ENCODE results near the gene PRIM1.

The PRIM1 gene

DNA sequence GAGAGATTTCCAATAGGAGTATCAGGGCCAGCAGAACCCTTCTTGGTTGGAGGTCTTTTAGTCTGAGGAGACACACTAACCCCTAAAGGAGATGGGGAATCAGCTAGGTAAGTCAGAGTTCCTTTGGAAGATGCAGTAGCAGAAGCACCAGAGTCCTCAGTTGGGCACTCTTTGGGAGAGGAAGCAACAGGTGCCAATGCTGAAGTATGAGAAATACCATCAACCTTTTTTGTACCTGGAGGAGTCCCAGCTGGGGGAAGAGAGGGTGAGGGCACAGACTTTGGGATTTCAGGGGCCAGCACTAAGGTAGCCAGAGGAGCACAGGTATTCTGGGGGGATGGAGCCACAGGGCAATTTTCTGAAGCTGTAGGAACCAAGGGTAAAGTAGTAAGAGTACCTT, 33.1 kb downstream of the PRIM1 start:
- DNase-seq (ENCODE audit: low spot score) = no peak
- TF ChIP-seq, protein P1, sequence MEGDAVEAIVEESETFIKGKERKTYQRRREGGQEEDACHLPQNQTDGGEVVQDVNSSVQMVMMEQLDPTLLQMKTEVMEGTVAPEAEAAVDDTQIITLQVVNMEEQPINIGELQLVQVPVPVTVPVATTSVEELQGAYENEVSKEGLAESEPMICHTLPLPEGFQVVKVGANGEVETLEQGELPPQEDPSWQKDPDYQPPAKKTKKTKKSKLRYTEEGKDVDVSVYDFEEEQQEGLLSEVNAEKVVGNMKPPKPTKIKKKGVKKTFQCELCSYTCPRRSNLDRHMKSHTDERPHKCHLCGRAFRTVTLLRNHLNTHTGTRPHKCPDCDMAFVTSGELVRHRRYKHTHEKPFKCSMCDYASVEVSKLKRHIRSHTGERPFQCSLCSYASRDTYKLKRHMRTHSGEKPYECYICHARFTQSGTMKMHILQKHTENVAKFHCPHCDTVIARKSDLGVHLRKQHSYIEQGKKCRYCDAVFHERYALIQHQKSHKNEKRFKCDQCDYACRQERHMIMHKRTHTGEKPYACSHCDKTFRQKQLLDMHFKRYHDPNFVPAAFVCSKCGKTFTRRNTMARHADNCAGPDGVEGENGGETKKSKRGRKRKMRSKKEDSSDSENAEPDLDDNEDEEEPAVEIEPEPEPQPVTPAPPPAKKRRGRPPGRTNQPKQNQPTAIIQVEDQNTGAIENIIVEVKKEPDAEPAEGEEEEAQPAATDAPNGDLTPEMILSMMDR (IDR thresholded peaks at IDR 0.05; ENCODE audit: extremely low read depth, insufficient read depth, missing control alignments) = no peak
- in situ Hi-C loops (cut with MboI; ENCODE audit: low pct_unique_long_range_greater_than_20kb, low sequenced_read_pairs, unreplicated experiment) = no loop called here

- in situ Hi-C loops (cut with MboI; ENCODE audit: low pct_unique_long_range_greater_than_20kb, low sequenced_read_pairs, unreplicated experiment) = no loop called here
- TF ChIP-seq, protein P1 (IDR thresholded peaks at IDR 0.05; ENCODE audit: extremely low read depth, insufficient read depth, missing control alignments) = no peak
- DNase-seq (ENCODE audit: low spot score) = no peak
These were observed 33.5 kb downstream of the PRIM1 start for GRCh38 chr12:56718636-56719035.

GRCh38 chr12:56718149-56718548, 34.0 kb downstream of the PRIM1 start:
- TF ChIP-seq, protein P1 (IDR thresholded peaks at IDR 0.05; ENCODE audit: extremely low read depth, insufficient read depth, missing control alignments) = no peak
- DNase-seq (ENCODE audit: low spot score) = no peak
- in situ Hi-C loops (cut with MboI; ENCODE audit: low pct_unique_long_range_greater_than_20kb, low sequenced_read_pairs, unreplicated experiment) = no loop called here

DNA sequence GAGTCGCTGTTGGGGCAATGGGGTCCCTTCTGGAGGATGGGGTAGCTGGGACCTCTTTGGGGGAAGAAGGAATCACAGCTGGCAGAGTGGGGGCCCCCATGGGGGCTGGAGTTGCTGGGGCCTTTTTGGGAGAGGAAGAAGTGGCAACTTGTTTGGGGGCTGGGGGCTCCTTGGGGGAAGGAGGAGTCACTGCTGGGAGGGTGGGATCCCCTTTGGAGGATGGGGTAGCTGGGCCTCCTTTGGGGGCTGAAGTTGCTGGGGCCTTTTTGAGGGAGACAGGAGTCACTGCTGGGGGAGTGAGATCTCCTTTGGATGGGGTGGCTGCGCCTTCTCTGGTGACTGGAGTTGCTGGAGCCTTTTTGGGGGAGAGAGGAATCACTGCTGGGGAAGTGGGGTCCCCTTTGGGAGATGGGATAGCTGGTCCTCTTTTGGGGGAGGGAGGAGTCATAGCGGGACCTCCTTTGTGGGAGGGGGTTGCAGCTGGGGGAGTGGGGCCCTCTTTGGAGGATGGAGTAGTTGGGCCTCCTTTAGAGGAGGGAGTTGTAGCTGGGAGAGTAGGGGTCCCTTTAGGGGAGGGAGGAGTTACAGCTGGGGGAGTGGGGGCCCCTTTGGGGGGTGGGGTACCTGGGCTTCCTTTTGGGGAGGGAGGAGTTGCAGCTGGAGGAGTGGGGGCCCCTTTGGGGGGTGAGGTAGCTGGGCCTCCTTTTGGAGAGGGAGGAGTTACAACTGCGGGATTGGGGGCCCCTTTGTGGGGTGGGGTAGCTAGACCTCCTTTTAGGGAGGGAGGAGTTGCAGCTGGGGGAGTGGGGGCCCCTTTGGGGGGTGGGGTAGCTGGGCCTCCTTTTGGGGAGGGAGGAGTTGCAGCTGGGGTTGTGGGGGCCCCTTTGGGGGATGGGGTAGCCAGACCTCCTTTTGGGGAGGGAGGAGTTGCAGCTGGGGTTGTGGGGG, 34.9 kb downstream of the PRIM1 start:
- in situ Hi-C loops (cut with MboI; ENCODE audit: low pct_unique_long_range_greater_than_20kb, low sequenced_read_pairs, unreplicated experiment) = no loop called here
- TF ChIP-seq, protein P1 (IDR thresholded peaks at IDR 0.05; ENCODE audit: extremely low read depth, insufficient read depth, missing control alignments) = no peak
- DNase-seq (ENCODE audit: low spot score) = no peak

DNA sequence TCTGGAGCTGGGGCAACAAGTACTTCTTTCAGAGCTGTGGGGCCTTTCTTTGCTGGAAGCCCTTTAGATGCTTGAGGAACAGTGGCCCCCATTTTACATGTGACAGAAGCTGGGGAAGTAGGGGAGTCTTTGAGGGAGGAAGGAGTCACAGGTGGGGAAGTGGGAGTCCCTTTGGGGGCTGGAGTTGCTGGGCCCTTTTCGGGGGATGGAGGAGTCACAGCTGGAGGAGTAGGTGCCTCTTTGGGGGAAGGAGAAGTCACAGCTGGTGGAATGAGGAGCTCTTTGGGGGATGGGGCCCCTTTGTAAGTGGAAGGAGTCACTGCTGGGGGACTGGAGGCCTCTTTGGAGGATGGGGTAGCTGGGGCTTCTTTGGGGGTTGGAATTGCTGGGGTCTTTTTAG, 35.7 kb downstream of the PRIM1 start:
- TF ChIP-seq, protein P1 (IDR thresholded peaks at IDR 0.05; ENCODE audit: extremely low read depth, insufficient read depth, missing control alignments) = no peak
- no peak for DNase-seq (ENCODE audit: low spot score)
- in situ Hi-C loops (cut with MboI; ENCODE audit: low pct_unique_long_range_greater_than_20kb, low sequenced_read_pairs, unreplicated experiment) = no loop called here

DNA sequence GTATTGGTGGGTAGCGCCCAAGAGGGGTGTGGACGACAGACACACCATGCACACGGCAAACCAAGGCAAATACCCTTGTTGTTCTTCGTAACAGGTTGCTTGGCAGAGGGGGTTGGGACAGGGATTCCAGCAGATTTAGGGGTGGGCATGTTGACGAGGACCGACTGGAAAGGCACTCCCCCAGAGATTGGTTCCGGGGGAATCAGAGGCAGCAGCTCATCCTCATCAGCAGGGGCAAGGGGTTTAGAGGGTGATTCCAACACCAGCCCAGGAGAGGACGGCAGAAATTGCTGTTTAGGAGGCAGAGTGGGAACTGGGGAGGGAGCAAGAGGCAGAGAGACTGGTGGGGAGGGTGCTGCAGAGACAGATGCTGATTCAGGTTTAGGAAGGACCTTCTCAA, 36.3 kb downstream of the PRIM1 start:
- TF ChIP-seq, protein P1 (IDR thresholded peaks at IDR 0.05; ENCODE audit: extremely low read depth, insufficient read depth, missing control alignments) = no peak
- no peak for DNase-seq (ENCODE audit: low spot score)
- in situ Hi-C loops (cut with MboI; ENCODE audit: low pct_unique_long_range_greater_than_20kb, low sequenced_read_pairs, unreplicated experiment) = no loop called here
